ENCODE measurements around the gene CDK13. TPM values are rescaled to one million over a fixed set of nuclear protein-coding genes. Genes with fewer than 3 reads are reported as not detected.

CDK13 gene
- total RNA-seq: 22.3 and 27.5 TPM in 2 replicates

GRCh38 chr7:39949971-39950472 is at the start of gene CDK13:
CDK13 (plus strand) TSS chr7:39950256; CDS start chr7:39950642, 386 bp downstream.

GRCh38 chr7:40134428-40135316 is 184.6 kb downstream of the CDK13 start, which contains the start of the genes MPLKIP and SUGCT:
MPLKIP (minus strand) TSS chr7:40134622; CDS start chr7:40134567, 55 bp downstream.
SUGCT (plus strand) TSS chr7:40135005.

Other genes with a start within 250 kb of the CDK13 start
- gene MPLKIP, start 184.4 kb downstream of the CDK13 start, total RNA-seq: 86.4 and 87.4 TPM in 2 replicates
- gene SUGCT, start 184.7 kb downstream of the CDK13 start, total RNA-seq: 33.6 and 36.2 TPM in 2 replicates

Data from hair follicular keratinocyte (primary cell).